ENCODE data around the gene NELL2.

DNA sequence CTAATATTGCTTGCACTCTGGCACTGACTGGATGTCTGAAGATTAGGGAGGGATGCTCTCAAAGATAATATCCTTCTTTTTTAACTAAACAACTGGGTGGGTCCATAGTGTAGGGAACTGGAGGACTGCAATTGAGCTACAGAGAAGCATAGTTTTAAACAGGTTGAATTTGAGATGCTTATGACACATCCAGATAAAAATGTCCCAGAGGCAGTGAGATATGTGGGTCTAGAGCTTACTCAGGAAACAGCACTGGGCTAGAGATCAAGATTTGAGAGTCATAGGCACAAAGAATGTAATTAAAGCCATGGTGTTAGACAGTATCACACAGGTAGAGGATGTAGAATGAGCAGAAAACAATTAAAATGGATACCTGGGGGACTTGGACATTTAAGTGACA, 198.4 kb downstream of the NELL2 start:
- TF ChIP-seq CTCF (IDR thresholded peaks at IDR 0.05) (no peak), POLR2AphosphoS5 (IDR thresholded peaks at IDR 0.05; ENCODE audit: insufficient read depth in 1 of 2, low read depth in 1 of 2) (no peak), POLR2A (IDR thresholded peaks at IDR 0.05) (no peak)

Data from vagina (tissue), 2 donors.